ENCODE measurements around the gene C1QTNF6. TPM values are rescaled to one million over a fixed set of nuclear protein-coding genes. Genes with fewer than 3 reads are reported as not detected.

The C1QTNF6 gene
- total and polyA plus RNA-seq, 2 donors (not counting 3 experiments of a cell fraction or from before 2014, with no cell fraction given) = 20.2 to 27.6 TPM

GRCh38 chr22:37218771-37219411, 30.8 kb upstream of the C1QTNF6 start:
- H3K9me3 ChIP-seq (replicated peaks; ENCODE audit: control insufficient read depth, insufficient read depth, low read length) = no peaks in the 10 kb centered on the region
- no peak overlapping the region for H3K4me3 ChIP-seq (replicated peaks in 1 of 3; ENCODE audit: insufficient read depth in 1 of 3, low read depth in 1 of 3, low read length in 3 of 3)
- H3K9ac ChIP-seq (replicated peaks; ENCODE audit: extremely low read depth, insufficient read depth, low read length) = no peak overlapping the region
- H3K4me2 ChIP-seq (ENCODE audit: insufficient read depth, low read length) = no peak overlapping the region
- H3K27me3 ChIP-seq (ENCODE audit: control insufficient read depth in 2 of 2, insufficient read depth in 2 of 2, low read length in 2 of 2) = peaks cover 0 to 9% of the 10 kb centered on the region in 2 experiments
- no peak for DNase-seq (ENCODE audit: low read depth, low spot score)
- CTCF ChIA-PET = no interaction called here
- H2AFZ ChIP-seq (ENCODE audit: low read depth, low read length) = no peak overlapping the region
- no peak overlapping the region for H3K27ac ChIP-seq (ENCODE audit: insufficient read depth, low read depth, low read length)
- no peaks in the 10 kb centered on the region for H4K20me1 ChIP-seq (replicated peaks; ENCODE audit: control insufficient read depth, extremely low read depth, insufficient read depth, low read length)
- H3K79me2 ChIP-seq (ENCODE audit: control insufficient read depth, insufficient read depth, low read length) = no peaks in the 10 kb centered on the region
- no peaks in the 10 kb centered on the region for H3K9me1 ChIP-seq (replicated peaks; ENCODE audit: control insufficient read depth, extremely low read depth, insufficient read depth, low read length)
- BruUV-seq (replicated peaks) = no TSS peak
- TF ChIP-seq JUN (IDR thresholded peaks at IDR 0.05; ENCODE audit: borderline replicate concordance, insufficient read depth, insufficient read length, low read depth) (no peak), MAX (IDR thresholded peaks at IDR 0.05; ENCODE audit: insufficient read depth, insufficient read length) (no peak), FOS (IDR thresholded peaks at IDR 0.05; ENCODE audit: borderline replicate concordance, insufficient read depth, low read length) (no peak), CTCF (IDR thresholded peaks at IDR 0.05; ENCODE audit: extremely low read depth in 1 of 2, insufficient read depth in 1 of 2, low read depth in 1 of 2, low read length in 2 of 2) (no peak), POLR2A (IDR thresholded peaks at IDR 0.05; ENCODE audit: low read depth, low read length) (no peak), GATA2 (IDR thresholded peaks at IDR 0.05; ENCODE audit: insufficient read depth, insufficient read length, low read depth, low read length) (no peak), EZH2 (IDR thresholded peaks at IDR 0.05; ENCODE audit: borderline replicate concordance, low read depth, low read length, severe bottlenecking) (no peak), POLR2AphosphoS5 (IDR thresholded peaks at IDR 0.05; ENCODE audit: insufficient read depth, low read depth, low read length) (no peak), MYC (IDR thresholded peaks at IDR 0.05; ENCODE audit: low read depth, low read length) (no peak)
- intact Hi-C loops (cut with micrococcal nuclease) (no loop called here), dilution Hi-C loops (cut with MboI; ENCODE audit: extremely low pct_ligation_motif_present, low sequenced_read_pairs) (no loop called here)
- H3K36me3 ChIP-seq (ENCODE audit: control insufficient read depth in 2 of 2, extremely low read depth in 1 of 2, insufficient read depth in 2 of 2, low read length in 2 of 2) = no peaks in the 10 kb centered on the region
- no peaks in the 10 kb centered on the region for H3K4me1 ChIP-seq (ENCODE audit: control insufficient read depth, extremely low read depth, insufficient read depth, low read length)
- POLR2A ChIA-PET = no interaction called here
- no peak for FAIRE-seq

Measured in endothelial cell of umbilical vein (primary cell).